GM18873 (cell line): ENCODE measurements around the gene NREP.
"Not testable (repeated sequence)": the region's sequence is repeated elsewhere in the genome, so short reads cannot be mapped to it uniquely, and the experiment has no call there.

Source experiments
- ATAC-seq: cut with Tn5 transposase; IDR thresholded peaks from one replicate; pipeline ENCODE4 v1.9.1; 2021; ENCODE audit warnings: mild to moderate bottlenecking, moderate library complexity, moderate number of reproducible peaks; ENCODE audit not compliant: unreplicated experiment, low FRiP score

The NREP gene

DNA sequence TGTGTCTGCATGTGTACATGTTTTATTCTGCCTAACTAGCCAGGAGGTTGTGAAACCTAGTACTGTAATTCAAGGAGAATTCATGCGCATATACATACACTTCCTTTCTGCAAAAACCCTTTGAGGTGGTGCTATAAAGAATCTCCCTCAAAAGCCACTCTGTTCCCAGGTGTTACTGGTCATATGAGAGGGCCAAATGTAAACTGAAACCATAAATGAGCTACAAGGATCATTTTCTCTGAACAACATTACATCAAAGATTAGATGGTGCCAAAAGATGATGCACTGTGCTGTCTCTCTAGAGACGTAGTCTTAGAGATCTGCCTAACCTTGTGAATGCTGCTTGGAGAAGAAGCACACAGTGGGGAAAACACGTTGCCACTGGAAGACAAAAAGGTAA, 15.7 kb downstream of the NREP start:
- no peak for ATAC-seq

DNA sequence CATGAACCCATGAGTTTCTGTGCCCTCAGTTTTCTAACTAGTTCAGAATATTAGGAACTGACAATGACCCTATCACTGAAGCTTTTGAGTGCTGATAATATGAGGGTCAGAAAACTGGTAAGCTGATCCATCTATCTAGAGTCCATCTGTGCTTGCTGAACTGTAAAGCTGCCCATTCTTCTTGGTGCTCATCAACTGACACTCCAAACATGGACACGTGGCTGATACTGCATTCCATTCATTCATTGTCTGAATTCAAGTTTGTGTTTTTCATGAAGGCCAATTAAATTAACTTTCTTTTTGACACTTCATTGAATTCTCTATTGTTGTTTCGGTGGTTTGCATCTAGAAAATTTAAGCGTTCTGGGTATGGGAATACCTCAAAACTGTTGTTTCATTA, 17.6 kb downstream of the NREP start:
- ATAC-seq = no peak

DNA sequence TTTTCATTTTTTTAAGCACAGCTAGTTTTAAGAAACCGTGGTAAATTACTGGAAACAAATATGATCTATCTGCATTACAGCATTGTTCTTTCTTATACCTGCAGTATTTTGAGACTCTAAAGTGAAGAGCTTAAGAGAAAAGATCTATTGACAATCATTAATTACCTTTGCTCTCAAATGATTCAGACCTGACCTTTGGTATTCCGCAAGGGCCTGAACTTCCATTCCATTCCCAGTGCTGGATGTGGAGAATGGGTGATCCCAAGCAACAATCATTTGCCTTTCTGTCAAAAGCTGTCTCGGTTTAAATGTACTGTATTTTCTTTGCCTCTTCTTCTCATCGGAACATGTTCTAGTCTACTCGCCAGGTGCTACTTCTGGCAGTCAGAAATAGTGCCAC, 18.9 kb downstream of the NREP start:
- no peak for ATAC-seq

DNA sequence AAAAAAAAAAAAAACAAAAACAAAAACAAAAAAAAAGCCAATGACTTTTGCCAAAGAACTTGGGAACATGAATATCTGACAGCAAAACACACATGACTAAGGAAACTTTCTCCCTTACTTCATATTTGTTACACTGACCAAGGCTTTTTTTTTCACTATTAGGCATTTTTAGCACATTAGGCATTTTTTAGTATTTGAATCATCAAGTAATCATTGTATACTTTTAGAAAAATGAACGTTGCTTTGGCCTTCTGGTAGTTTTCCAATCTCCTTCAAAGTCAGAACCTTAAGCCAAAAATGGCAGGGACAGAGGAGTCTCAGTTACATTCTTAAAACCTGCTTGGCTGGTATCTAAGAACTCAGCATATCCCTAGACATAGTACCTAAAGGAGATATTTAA, 19.3 kb downstream of the NREP start:
- ATAC-seq = no peak

DNA sequence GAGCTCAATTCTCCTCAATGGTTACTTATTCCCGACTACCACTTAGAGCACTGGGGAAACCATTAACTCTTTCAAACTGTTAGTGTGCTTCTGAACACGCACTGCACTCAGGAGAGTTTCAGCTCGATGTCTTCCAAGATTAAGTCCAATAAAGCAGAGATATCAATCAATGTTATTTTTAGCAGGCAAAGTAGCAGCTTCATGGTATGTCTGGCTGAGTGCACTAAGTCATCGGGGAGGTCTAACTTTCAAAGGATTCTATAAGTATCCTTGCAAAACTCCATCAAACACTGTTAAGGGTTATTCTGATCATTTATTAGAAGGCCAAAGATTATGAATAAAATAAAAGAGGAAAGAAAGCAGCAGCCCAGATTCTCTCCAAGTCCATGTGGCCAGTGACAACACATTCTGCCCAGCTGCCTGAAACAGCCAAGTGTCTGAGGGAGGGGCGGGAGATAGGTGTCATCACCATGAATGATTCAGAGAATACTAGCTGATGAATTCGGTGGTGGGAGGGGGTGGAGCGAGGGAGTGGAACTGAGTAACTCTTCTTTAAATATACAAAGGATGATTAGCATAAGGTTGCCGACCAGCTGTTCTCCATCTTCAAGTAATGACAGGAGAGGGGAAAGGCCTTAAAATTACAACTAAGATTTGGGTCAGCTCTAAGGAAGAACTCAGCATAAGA, 21.3 kb downstream of the NREP start:
- no peak for ATAC-seq

DNA sequence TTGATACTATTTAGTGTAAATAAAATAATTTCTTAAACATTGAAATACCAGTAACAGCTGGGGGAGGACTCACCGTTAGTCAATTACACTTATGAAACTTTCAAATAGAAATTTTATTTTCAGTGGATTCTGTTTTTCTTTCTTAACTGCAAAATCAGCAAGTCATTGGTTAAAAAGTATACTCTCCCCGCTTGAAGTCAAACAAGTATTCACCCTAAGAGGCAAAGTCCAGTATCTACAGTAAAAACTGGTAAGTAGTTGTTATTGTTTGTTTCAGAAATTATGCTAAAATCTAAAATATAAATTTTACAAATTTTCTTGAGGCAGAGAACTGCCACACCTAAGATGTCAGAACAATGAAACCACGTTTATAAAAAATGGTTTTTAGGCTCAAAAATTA, 22.4 kb downstream of the NREP start:
- ATAC-seq = no peak

DNA sequence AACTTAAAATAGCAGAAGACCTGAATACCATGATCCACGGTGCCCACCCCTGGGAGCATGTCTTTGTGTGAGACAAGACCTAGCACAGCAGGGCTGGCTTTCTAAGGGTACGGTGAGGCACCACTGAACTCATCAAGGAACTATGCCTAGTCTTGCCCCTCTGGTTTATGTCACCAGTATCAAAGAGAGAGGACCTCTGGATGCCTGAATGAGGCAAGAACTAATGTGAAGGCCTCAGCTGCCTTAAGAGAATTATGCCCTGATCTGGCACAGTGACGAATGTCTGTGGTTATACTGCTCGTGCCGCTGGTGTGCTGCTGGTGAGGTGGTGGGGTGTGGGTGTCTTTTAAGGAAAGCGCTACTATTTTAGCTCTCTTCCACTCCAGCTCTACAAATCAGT, 23.0 kb downstream of the NREP start:
- ATAC-seq = no peak

DNA sequence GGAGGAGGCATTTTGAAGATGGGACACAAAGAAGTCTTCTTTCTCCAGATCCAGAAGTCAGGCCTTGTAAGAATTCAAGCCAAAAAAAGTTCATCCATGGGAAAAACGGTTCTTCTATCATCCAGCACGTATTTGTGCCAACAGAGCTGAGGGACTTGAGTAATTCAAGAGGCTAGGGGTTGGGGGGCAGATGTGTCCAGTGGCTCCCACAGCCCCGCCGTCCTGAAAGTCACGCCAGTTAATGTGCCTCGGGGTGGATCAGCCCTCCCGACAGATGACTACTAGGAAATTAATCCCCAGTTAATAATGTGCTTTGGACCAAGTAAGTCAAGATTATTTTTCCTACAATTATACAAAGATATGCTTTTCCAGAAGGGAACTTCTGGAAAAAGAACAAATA, 23.4 kb downstream of the NREP start:
- ATAC-seq = no peak

DNA sequence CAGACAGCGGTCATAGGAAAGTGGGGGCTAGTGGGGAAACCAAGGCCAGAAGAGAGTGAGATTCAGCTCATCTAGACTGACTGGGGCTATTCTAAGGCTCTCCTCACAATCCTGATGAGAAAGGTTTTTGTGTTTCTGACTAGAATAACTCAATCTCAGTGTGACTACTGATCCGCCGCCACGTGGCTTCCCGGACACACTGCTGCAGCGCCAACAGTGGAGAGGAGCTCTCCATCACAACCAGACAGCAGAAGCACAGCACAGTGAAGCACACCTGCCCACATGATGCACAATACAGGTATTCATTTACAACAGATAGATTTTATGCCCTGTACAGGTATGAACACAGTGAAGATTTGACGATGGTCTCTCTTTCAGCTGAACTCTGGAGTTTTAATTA, 25.4 kb downstream of the NREP start:
- ATAC-seq = no peak

DNA sequence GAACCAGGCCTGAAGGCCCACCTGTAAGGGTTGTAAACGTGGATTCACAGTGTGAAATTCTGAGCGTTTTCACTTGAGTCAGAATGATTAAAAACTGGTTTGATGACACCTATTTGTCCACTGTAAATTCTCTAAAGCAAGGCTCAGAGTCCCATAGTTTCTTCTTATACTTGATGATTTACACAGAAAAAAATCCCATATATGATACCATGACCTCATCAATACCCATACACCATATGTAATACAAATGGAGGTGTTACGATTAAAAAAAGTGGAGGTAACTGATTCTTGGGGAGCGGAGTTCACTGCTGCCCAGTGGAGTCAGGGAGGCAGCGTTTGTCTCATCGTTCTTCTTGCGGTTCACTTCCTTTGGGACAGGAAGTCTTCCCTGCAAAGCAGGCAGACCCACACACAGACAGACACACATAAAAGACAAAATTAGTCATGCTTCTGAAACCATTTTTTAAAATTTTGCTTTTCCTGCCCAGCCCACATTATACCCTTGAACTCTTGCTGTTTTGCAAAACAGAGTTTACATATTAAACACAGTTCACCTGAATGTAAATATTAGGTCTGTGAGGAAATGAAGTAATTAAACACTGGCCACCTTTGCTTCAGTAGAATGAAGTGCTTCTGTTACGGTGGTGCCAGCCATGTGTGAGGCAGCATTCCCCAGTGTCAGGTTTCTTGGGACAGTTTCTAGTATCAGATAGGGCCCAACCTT, 26.2 kb downstream of the NREP start:
- ATAC-seq = no peak

DNA sequence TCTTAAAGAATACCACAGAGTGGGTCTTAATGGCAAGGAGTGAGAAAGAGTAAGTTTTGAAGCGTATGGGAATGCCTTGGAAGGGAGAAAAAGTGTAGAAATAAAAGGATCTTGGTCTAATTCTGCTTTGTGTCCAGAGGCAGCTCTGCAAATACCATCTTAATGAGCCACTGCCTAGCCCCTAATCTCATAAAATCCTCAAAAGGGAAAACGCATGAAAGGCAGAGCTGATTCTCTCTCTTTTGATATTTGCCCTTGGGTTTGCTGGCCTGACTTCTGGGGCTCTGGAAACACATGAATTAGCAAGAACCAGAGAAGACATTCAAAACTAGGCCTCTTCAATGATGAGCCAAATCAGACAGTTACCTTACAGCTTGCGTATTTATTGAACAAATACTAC, 28.1 kb downstream of the NREP start:
- ATAC-seq = no peak

DNA sequence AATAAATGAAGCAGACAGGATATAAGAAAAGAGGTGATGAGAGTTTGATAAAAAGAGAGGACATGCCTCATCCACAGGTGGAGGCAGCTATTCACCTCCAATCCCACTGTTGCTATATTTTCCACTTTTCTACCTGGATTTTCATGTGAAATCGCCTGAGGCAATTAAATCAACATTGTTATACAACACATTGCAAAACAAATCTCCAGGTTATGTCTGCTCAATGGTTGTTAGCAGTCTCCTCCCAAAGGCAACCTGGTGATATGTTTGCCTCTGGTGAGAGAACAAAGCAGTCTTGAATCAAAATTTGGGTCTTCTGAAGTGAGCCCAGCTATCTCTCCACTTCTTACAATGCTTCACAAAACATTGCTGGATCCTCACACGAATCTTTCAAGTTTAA, 30.0 kb downstream of the NREP start:
- no peak for ATAC-seq

DNA sequence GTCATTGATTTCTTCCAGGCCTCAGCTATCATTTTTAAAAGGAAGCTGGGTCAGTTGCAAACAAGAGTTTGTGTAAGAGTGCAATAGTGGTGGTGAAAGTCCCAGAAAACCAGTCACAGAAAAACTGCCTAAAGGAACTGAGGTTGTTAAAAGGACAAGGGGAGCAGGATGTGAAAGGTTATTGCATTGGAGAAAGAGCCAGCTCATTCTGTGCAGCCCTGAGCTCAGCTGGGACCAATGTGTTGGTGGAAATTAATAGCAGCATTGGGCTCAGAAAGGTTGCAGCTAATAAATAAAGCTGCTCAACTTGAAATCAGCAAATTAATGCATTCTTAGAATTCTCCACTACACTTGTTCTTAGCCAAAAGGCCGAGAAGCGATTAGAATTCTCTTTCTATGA, 34.9 kb downstream of the NREP start:
- ATAC-seq = no peak

DNA sequence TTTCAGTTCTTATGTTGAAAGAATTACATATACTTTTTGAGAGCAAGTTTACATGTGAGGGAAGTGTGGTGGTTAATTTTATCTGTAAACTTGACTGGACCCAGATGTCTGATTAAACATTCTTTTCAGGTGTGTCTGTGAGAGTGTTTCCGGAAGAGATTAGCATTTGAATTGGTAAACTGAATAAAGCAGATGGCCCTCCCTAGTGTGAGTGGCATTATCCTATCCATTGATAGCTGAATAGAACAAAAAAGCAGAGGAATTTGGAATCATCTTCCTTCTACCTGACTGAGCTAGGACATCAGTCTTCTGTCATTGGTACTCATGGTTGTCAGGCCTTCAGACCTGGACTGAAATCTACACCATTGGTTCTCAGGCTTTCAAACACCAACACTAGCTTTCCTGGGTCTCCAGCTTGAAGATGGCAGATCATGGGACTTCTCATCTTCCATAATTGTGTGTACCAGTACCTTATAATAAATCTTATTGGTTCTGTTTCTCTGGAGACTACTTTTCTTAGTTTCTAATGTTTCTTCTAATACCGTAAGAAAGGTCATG, 36.6 kb downstream of the NREP start:
- ATAC-seq = no peak

DNA sequence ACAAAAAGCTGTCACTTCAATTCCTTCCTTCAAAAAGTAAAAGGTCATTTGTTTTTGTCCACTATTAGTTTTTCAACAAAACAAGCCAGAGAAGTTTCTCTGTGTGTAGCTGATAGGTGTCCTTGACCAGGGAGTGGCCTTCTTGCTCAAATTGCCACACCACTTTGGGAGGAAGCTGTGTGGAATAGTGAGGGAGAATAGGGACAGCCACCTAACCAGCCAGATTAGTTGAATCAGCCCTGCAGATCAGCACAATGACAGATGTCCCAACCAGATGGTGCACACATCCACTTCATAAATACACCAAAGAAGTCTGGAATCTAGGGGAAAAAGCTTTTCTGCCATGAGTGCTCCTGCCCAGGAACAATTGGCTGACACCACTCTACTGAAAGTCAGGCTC, 37.2 kb downstream of the NREP start:
- ATAC-seq = no peak

DNA sequence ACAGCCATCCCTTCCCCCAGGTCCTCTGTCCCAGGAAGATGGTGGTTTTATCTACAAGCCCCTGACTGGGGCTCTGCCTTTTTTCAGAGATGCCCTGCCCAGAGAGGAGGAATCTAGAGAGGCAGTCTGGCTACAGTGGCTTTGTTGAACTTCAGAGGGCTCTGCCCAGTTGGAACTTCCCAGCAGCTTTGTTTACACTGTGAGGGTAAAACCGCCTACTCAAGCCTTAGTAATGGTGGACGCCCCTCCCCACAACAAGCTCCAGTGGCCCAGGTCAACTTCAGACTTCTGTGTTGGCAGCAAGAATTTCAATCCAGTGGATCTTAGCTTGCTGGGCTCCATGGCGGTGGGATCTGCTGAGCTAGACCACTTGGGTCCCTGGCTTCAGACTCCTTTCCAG, 40.2 kb downstream of the NREP start:
- not testable (repeated sequence) for ATAC-seq

DNA sequence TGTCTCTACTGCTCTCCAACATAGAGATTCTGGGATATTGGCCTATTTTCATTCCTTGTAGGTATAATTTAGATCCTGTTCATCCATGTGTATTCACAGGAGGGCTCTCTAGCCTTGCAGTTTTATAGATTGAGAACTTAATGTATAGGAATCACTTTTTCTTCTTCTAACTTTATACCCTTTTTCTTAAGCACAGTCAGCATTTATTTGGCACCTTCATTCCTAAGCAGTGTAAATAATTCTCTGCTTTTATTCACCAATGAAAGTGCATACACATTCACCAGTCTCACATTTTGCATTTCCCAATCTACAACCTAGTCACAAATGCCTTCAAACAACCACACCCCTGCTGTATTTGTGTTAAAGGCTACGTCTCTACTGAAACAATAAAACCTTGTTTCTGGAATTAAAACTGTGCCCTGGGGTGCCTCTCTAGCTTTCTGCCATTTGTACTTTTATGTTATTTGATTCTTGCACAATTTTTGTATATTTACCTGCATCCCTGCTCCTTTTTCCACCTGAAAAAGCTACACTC, 49.3 kb downstream of the NREP start:
- ATAC-seq = no peak

DNA sequence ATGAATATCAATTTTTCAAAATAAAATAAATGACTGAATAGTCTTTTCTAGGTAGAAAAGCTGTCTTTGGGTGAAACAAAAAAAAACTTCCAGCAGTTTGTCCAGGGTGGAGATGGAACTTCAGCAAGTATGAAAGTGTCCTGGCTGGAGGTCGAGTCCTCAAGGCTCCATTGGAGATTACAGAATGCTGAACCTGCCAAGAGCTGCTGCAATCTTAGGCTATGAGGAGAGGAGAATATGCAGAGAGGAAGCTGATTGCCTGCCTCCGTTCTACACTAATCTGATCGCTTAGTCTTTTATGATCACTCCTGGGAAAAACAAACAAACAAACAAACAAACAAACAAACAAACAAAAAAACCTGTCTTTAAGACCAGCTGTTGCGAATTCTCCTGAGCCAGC, 50.6 kb downstream of the NREP start:
- no peak for ATAC-seq

DNA sequence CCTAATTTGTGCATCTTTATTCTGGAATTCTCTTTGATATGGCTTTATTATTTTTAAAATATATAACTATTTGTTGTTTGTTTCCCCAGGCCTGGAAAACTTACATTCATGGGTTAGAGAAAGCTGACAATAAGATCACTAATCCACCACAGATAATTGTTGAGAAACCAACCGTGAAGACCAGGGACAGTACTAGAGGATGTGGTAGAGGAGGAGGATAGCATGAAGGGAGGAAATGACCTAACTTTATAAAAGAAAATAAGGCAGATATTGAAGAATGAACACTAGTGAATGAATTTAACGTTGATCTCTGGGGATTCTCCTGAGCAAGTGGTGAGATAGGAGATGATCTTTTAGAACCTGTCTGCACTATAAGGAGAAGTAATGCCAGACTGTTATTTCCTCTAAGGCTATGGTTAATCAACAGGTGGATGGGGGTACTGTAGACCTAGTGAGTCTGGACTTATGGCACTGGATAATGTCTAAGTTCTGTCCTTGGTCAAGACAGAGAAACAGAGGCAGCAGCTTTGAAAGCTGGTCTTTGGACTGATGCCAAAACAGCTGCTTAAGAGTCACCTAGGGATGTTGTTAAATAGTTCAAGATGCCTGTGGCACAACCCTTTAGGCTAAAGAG, 52.4 kb downstream of the NREP start:
- ATAC-seq = no peak

DNA sequence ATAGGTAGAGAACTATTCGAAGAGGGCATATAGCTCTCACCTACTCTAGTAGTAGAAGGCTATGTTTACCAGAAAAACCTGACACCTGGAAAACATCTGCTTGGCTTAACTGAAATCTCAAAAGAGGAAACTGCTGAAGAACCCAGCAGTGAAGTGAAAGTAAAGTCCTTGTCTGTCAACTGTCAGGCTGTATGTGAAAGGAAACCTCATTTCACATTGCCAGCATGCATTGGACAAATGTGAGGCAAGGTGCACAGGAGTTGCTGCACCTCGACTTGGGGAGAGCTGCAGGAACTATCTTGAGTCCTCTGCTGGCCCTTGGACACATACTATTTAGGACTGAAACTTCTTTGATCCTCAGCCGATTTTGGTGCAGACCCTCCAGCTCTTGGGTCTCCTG, 53.3 kb downstream of the NREP start:
- peak; percentile 97 for ATAC-seq

DNA sequence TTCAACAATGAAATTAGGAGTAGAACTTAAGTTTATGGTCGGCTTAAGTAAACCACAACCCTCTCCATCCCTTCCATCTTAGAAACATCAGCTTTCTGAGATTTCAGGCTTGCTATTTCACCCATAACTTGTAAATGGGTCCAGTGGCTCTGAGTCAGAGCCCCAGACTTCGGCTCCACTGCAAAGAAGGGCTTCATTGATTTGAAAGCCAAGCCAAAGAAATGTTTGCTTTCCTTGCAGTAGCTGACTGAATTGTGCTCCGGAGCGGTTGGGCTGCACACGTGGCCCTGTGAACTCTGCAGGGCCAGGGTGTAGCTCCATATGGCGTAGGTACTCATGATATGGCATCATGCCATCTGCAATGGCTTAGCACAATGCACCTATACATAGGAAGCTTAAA, 57.0 kb downstream of the NREP start:
- no peak for ATAC-seq
